Naive thymus-derived CD8-positive, alpha-beta T cell (primary cell): ENCODE data around the gene EFHB. TPM values are rescaled to one million over a fixed set of nuclear protein-coding genes. Genes with fewer than 3 reads are reported as not detected.
"Not testable (repeated sequence)": the region's sequence is repeated elsewhere in the genome, so short reads cannot be mapped to it uniquely, and the experiment has no call there.

Experiments used
- ATAC-seq, 2 donors: fragments of 150-1000 bp; cut with Tn5 transposase in 1 of 2; sonication (Bioruptor Pico), chemical (Tn5 transposase) in 1 of 2; 1 replicate in 1 of 2; 2 replicates in 1 of 2; pipeline ENCODE4 v1.10.0; 2021; ENCODE audit warnings: mild to moderate bottlenecking in 2 of 2, moderate library complexity in 2 of 2
- POLR2A ChIA-PET: fragments of 350-600 bp; sonication (Branson Sonifier 250); formaldehyde crosslinking; loops from one replicate; lab custom pipeline; 2021; ENCODE audit warnings: antibody characterized with exemption; lab: Charles Lee
- DNase-seq, 10 donors: peaks; one replicate each; pipeline versions ENCODE4 v3.0.0 to v3.0.0-alpha.2; 2020 to 2022
- H3K27ac Mint-ChIP-seq, 10 donors: one replicate each; pipeline ENCODE4 v1.8.0; 2020 to 2022; ENCODE audit warnings: mild to moderate bottlenecking in 10 of 10, mixed read lengths in 10 of 10, moderate library complexity in 4 of 10, inconsistent platforms in 1 of 10
- H3K27me3 Mint-ChIP-seq, 5 donors: one replicate each; pipeline ENCODE4 v1.8.0; 2021 to 2022; ENCODE audit warnings: mixed read lengths in 5 of 5
- H3K36me3 Mint-ChIP-seq, 3 donors: one replicate each; pipeline ENCODE4 v1.8.0; 2020 to 2022; ENCODE audit warnings: mixed read lengths in 3 of 3, mild to moderate bottlenecking in 2 of 3, inconsistent platforms in 1 of 3
- H3K4me1 Mint-ChIP-seq, 4 donors: one replicate each; pipeline ENCODE4 v1.8.0; 2021 to 2022; ENCODE audit warnings: mixed read lengths in 4 of 4
- H3K4me3 Mint-ChIP-seq, 10 donors: one replicate each; pipeline ENCODE4 v1.8.0; 2020 to 2022; ENCODE audit warnings: mild to moderate bottlenecking in 10 of 10, mixed read lengths in 10 of 10, moderate library complexity in 6 of 10, inconsistent platforms in 1 of 10
- H3K9me3 Mint-ChIP-seq, 9 donors: one replicate each; pipeline ENCODE4 v1.8.0; 2020 to 2022; ENCODE audit warnings: mixed read lengths in 9 of 9, mild to moderate bottlenecking in 3 of 9, inconsistent platforms in 1 of 9, moderate library complexity in 1 of 9
- polyA plus RNA-seq, 3 donors: library from polyadenylated mRNA; unstranded; fragments of 300-500 nt; fragmentation: Illumina TruSeq; gene quantifications; one replicate each; pipeline ENCODE4 v1.2.3, GENCODE V29; 2021
- total RNA-seq, 8 experiments: library from RNA in 2 of 8; stranded (reverse) in 2 of 8; gene quantifications; one replicate each; pipeline ENCODE4 v1.2.3 and lab custom pipeline; 2021 to 2026

EFHB gene, protein sequence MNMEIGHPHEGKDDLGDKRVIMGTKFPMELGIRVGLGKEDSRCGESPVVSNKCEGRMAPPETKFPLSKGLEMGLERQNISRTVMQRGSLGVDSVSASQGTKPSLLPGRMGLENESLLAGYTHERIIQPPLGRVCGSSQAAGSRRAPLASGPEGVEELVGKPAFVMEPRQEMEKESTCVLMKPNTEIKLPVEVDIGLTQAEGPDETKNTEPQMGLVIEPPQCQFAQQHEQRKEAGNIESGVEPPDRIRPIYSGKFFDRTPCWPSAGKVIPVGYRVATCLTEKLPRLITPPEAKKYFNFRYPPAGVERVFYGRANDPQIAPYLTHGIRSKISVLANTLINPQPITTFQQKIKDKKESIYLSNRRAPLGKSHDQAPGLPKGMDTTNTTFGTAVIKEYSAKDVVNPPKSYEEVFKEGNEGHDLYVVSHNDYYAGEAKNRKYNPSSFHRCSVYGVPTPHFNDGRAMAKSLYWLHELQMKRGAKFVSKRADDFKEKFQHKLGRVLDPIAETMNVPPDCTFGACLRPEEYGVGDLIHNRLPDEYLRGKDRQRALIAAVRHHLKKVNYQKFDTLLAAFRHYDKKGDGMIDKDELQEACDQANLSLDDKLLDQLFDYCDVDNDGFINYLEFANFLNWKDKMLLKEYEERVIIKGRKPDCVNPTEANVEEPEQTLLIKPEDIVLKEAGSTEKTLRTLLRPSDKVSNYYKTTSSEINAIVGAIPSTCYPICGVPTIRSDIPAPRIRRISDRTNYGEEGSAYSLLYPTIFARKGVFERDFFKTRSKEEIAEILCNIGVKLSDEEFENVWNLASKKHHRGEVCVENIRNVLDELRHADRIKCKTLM
- 1 to 10 TPM in 1 of 2 experiments, under 1 TPM in 1; 0.78 to 3.2 TPM for total RNA-seq
- polyA plus RNA-seq = 1 to 10 TPM in 1 of 3 donors, under 1 TPM in 2; 0.14 to 1.5 (median 0.61) TPM
- 0.25 to 1.5 (median 0.41) reads per million in 6 experiments for total RNA-seq (lab: John Stamatoyannopoulos, UW)

DNA sequence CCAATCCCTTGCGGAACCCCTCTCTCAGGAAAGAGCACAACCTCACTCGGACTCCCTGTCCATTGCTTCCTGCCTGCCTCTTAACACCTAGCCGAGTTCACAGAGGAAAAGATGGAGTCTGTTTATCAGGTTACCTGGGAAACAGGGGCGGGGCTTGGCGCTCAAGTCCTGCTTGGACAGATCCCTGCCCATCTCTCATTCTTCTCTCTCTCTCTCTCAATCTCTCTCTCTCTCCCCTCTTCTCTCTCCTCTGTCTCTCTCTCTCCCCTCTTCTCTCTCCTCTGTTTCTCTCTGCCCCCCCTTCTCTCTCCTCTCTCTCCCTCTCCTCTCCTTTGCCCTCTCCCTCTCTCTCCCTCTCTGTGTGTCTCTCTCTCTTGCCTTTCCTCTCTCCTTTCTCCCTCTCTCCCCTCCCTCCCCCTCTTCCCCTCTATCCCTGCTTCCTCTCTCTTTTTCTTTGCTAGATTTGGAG, at the start of gene EFHB:
EFHB (minus strand) TSS at position 120 of the 469 bp plus-strand sequence. CDS start 199 bp downstream, outside the sequence.
- peaks cover 0 to 10% (median 5%) of the 10 kb centered on the region in 4 donors for H3K4me1 Mint-ChIP-seq
- POLR2A ChIA-PET = no interaction called here
- no peak within 1 kb of the TSS for H3K4me3 Mint-ChIP-seq

DNA sequence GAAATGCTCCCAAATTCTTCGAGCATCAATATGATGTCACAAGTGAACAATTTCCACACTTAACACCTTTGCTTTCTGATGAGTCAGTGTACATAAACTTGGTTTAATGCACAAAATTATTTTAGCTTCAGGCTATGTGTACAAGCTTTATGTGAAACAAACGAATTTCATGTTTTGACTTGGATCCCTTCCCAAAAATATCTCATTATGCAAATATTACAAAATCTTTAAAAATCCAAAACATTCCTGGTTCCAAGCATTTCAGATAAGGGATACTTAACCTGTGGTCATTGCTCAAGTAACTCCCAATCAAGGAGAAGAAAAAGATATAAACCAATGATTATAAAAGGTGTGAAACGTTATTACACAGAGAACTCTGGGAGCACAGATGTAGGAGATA, 38.0 kb upstream of the EFHB start:
- POLR2A ChIA-PET = no interaction called here
- no peak for DNase-seq
- peak overlapping the region in 1 of 10 donors; percentile 8 for H3K27ac Mint-ChIP-seq
- H3K4me3 Mint-ChIP-seq = no peak overlapping the region
- peaks cover 6 to 41% (median 35%) of the 10 kb centered on the region in 4 donors for H3K4me1 Mint-ChIP-seq
- ATAC-seq = no peak
- H3K36me3 Mint-ChIP-seq = peaks cover 5 to 79% (median 16%) of the 10 kb centered on the region in 3 donors
- no peaks in the 10 kb centered on the region for H3K9me3 Mint-ChIP-seq
- no peaks in the 10 kb centered on the region for H3K27me3 Mint-ChIP-seq

More for the DNA sequence above, at the start of gene EFHB:
- Mint-ChIP-seq H3K9me3 (no peaks in the 10 kb centered on the region), H3K27me3 (peaks cover 8 to 33% (median 15%) of the 10 kb centered on the region in 5 donors), H3K27ac (peak within 1 kb of the TSS in 1 of 10 donors; percentile 6), H3K36me3 (no peaks in the 10 kb centered on the region)
- no peak for ATAC-seq
- DNase-seq = no peak

DNA sequence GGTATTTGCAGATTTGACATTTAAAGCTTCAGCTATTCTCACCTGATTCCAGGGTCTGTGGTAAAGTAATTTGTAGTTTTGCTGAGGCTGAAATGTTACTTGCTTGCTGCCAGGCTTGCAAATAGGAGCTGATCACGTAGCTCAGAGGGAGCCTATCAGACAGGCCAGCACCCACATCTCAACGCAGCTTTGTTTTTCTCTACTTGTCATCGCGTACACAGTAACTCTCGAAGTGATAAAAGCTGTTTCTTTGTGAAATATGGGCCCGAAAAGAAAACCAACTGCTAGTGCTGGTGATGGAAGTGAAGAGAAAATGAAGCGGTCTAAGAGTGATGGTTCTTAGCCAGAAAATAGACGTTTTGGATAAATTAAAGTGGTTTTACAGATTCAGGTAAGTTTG, 36.3 kb upstream of the EFHB start:
- Mint-ChIP-seq H3K4me3 (peak overlapping the region in 1 of 10 donors; percentile 9), H3K4me1 (peaks cover 9 to 58% (median 49%) of the 10 kb centered on the region in 4 donors), H3K27me3 (no peaks in the 10 kb centered on the region), H3K27ac (peak overlapping the region in 3 of 10 donors; percentile 41 to 69 (median 44)), H3K9me3 (no peaks in the 10 kb centered on the region), H3K36me3 (peaks cover 5 to 74% (median 14%) of the 10 kb centered on the region in 3 donors)
- POLR2A ChIA-PET = no interaction called here
- ATAC-seq (no peak), DNase-seq (no peak)

DNA sequence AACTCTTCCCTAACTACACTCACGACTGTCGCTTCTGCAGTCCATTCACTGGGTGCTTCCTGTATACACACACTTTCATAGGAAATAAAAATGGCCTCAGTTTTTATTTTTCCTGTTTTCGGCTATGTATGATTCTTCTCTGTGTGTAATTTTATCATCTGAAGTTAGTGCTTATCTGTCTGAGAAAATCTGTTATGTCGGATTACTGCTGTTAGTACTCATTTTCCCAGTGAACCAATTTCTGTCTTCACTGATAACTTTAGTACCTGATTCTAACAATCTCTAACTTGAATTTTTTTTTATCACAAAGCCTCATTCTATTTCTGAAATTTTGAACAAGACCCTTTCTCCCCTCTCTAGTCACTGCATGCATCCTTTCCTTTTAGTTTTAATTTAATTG, 33.8 kb upstream of the EFHB start:
- no peak for ATAC-seq
- Mint-ChIP-seq H3K27me3 (no peaks in the 10 kb centered on the region), H3K4me3 (no peak overlapping the region), H3K4me1 (peaks cover 15 to 77% (median 66%) of the 10 kb centered on the region in 4 donors), H3K9me3 (no peaks in the 10 kb centered on the region), H3K36me3 (peaks cover 0 to 62% (median 9%) of the 10 kb centered on the region in 3 donors), H3K27ac (peak overlapping the region in 6 of 10 donors; percentile 1 to 49 (median 8))
- DNase-seq = no peak
- POLR2A ChIA-PET = no interaction called here

DNA sequence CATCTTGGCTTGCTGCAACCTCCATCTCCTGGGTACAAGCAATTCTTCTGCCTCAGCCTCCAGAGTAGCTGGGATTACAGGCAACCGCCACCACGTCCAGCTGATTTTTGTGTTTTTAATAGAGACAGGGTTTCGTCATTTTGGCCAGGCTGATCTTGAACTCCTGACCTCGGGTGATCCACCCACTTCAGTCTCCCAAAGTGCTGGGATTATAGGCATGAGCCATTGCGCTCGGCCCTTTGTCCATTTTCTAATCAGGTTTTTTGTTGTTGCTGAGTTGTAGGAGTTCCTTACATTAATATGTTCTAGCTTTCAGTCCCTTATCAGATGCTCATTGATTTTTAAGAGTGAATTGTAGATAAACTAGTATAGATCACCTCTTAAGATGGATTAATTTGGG, 33.2 kb upstream of the EFHB start:
- ATAC-seq = no peak
- no peak for DNase-seq
- peak overlapping the region in 5 of 10 donors; percentile 3 to 52 (median 9) for H3K27ac Mint-ChIP-seq
- H3K4me3 Mint-ChIP-seq = peak overlapping the region in 1 of 10 donors; percentile 9
- H3K27me3 Mint-ChIP-seq = no peaks in the 10 kb centered on the region
- POLR2A ChIA-PET = interaction anchor here (0.7 kb wide), 1 partner anchor 84 kb away, joined by 3 read pairs; no protein-coding TSS in a partner anchor
- H3K4me1 Mint-ChIP-seq = peaks cover 13 to 78% (median 66%) of the 10 kb centered on the region in 4 donors
- H3K36me3 Mint-ChIP-seq = peaks cover 0 to 61% (median 9%) of the 10 kb centered on the region in 3 donors
- H3K9me3 Mint-ChIP-seq = no peaks in the 10 kb centered on the region

DNA sequence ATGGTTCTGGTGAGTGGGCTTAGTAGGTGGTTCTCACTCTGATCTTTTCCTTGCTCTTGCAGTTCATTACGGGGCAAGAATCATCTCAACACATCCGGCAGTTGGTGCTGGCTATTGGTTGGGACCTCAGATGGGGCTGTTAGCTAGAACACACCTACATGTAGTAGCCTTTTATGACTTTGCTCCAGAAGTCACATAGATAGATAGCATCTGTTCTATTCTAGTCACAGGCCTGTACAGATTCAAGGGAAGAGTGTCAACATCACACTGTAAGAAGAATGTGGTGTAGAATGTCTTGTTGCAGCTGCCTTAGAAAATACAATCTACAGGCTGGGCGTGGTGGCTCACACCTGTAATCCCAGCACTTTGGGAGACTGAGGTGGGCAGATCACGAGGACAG, 27.9 kb upstream of the EFHB start:
- Mint-ChIP-seq H3K27me3 (no peaks in the 10 kb centered on the region), H3K36me3 (peaks cover 0 to 64% (median 10%) of the 10 kb centered on the region in 3 donors), H3K27ac (peak overlapping the region in 4 of 10 donors; percentile 27 to 64 (median 28)), H3K4me1 (peaks cover 29 to 91% (median 83%) of the 10 kb centered on the region in 4 donors), H3K9me3 (no peaks in the 10 kb centered on the region), H3K4me3 (peak overlapping the region in 2 of 10 donors; percentile 1 to 22)
- POLR2A ChIA-PET = no interaction called here
- ATAC-seq = no peak
- no peak for DNase-seq

DNA sequence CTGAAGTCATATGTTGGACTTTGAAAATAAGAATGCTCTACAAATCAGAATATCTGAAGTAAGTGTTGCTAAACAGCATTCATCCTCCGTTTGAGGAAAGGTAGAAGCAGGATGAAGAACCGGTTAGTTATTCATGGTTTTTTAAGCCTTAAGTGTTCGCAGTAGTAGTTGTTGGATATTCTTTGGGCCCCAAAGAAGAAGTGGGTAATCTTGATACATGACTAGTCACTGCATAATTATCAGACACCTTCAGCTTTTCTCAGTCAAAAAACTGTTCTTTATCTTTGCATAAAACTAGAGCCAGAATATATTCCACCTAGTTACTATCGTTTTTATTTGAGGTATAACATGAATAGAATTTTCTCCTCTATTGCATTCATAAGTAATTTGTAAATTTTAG, 26.7 kb upstream of the EFHB start:
- Mint-ChIP-seq H3K27ac (peak overlapping the region in 3 of 10 donors; percentile 12 to 78 (median 61)), H3K4me1 (peaks cover 31 to 87% (median 77%) of the 10 kb centered on the region in 4 donors), H3K27me3 (no peaks in the 10 kb centered on the region), H3K4me3 (no peak overlapping the region), H3K9me3 (no peaks in the 10 kb centered on the region), H3K36me3 (peaks cover 0 to 62% (median 5%) of the 10 kb centered on the region in 3 donors)
- DNase-seq = no peak
- no peak for ATAC-seq
- POLR2A ChIA-PET = no interaction called here

DNA sequence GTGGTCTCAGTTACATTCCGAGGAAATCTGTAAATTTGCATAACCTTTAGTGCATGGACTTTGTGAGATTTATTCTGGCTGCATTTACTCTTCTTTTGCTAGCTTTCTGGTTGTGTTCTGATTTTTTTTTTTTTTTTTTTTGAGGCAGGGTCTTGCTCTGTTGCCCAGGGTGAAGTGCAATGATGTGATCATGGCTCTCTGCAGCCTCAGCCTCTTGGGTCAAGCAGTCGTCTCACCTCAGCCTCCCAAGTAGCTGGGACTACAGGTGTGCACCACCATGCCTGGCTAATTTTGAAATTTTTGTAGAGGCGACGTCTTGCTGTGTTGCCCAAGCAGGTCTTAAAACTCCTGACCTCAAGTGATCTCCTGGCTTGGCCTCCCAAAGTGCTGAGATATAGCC, 25.5 kb upstream of the EFHB start:
- Mint-ChIP-seq H3K27ac (peak overlapping the region in 5 of 10 donors; percentile 12 to 62 (median 34)), H3K27me3 (no peaks in the 10 kb centered on the region), H3K9me3 (no peaks in the 10 kb centered on the region), H3K4me3 (no peak overlapping the region), H3K4me1 (peaks cover 30 to 87% (median 82%) of the 10 kb centered on the region in 4 donors), H3K36me3 (peaks cover 0 to 70% (median 11%) of the 10 kb centered on the region in 3 donors)
- DNase-seq = no peak
- no peak for ATAC-seq
- POLR2A ChIA-PET = interaction anchor here (0.6 kb wide), 1 partner anchor 12 kb away, joined by 4 read pairs; no protein-coding TSS in a partner anchor

DNA sequence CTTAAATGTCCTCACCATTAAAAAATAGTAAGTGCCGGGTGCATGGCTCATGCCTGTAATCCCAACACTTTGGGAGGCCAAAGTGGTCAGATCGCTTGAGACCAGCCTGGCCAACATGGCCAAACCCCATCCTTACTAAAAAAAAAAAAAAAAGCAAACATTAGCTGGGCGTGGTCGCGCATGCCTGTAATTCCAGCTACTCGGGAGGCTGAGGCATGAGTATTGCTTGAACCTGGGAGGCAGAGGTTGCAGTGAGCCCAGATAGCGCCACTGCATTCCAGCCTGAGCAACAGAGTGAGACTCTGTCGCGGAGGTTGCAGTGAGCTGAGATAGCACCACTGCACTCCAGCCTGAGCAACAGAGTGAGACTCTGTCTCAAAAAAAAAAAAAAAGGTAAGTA, 23.3 kb upstream of the EFHB start:
- not testable (repeated sequence) for H3K27me3 Mint-ChIP-seq, H3K4me3 Mint-ChIP-seq, ATAC-seq, DNase-seq, H3K9me3 Mint-ChIP-seq
- H3K4me1 Mint-ChIP-seq = peaks cover 26 to 84% (median 75%) of the 10 kb centered on the region in 4 donors
- H3K36me3 Mint-ChIP-seq = peaks cover 0 to 75% (median 15%) of the 10 kb centered on the region in 3 donors
- POLR2A ChIA-PET = interaction anchor here (1.2 kb wide), 1 partner anchor 10 kb away, joined by 4 read pairs; the partner anchor contains the start of gene RAB5A
- peak overlapping the region in 4 of 10 donors; percentile 19 to 72 (median 30) for H3K27ac Mint-ChIP-seq

DNA sequence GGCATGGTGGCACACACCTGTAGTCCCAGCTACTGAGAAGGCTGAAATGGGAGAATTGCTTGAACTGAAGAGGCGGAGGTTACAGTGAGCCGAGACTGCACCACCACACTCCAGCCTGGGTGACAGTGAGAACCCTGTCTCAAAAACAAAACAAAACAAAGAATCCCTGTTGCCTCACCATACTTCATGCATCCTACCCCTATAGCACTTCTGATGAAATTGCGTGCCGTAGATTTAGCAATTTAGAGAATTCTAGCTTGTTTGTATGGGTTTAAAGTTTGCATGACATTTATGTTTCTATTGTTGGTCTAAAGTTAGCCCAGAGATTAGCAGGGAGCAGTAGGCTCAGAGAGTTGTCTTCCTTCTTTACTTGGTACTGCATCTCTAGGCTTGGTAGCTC, 20.7 kb upstream of the EFHB start:
- Mint-ChIP-seq H3K27me3 (no peaks in the 10 kb centered on the region), H3K9me3 (no peaks in the 10 kb centered on the region), H3K27ac (peak overlapping the region in 2 of 10 donors; percentile 7 to 8), H3K36me3 (peaks cover 0 to 72% (median 18%) of the 10 kb centered on the region in 3 donors), H3K4me1 (peaks cover 23 to 81% (median 66%) of the 10 kb centered on the region in 4 donors), H3K4me3 (peak overlapping the region in 1 of 10 donors; percentile 29)
- DNase-seq = no peak
- no peak for ATAC-seq
- POLR2A ChIA-PET = no interaction called here

DNA sequence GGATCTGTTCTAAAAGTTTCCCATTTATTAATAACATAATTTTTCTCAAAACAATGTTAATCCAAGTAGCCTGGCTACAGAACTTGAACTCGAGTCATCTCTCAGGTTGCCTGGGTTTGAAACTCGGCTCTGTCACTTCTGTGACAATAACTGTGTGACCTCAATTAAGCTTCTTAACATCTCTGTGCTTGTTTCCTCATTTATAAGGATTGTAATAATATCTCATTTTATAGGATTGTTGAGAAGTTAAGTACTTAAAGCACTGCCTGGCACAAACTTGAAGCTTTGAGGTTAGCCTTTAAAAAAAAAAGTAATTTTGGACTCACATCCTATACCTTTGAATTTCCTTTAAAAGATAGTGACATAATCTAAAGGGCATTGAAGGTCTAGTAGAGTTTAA, 16.3 kb upstream of the EFHB start:
- Mint-ChIP-seq H3K9me3 (no peaks in the 10 kb centered on the region), H3K36me3 (peaks cover 0 to 43% (median 14%) of the 10 kb centered on the region in 3 donors), H3K4me1 (peaks cover 18 to 83% (median 67%) of the 10 kb centered on the region in 4 donors), H3K27ac (no peak overlapping the region), H3K4me3 (peak overlapping the region in 1 of 10 donors; percentile 22), H3K27me3 (no peaks in the 10 kb centered on the region)
- POLR2A ChIA-PET = no interaction called here
- ATAC-seq = no peak
- DNase-seq = no peak

DNA sequence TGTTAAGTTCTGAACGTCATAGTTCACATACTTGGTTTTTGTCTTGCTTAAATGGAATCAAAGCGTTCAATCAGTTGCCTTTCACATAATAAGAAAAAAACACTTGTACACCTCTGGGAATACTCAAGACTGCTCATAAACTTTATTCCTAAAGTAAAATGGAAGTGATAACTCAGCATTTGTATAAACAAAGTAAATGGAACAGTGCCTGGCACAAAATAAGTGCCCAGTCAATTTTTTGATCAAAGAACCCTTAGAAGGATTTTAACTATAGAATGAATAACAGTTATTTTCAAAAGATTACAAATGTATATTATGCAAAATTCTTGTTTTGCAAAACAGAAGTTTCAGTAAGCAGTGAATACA, 14.2 kb upstream of the EFHB start:
- DNase-seq = no peak
- peak overlapping the region; percentile 98 to 100 (median 99) for H3K27ac Mint-ChIP-seq
- peaks cover 0 to 23% (median 5%) of the 10 kb centered on the region in 3 donors for H3K36me3 Mint-ChIP-seq
- no peak for ATAC-seq
- POLR2A ChIA-PET = interaction anchor here (1.0 to 4.3 kb wide), 6 partner anchors 9 to 238 kb away, joined by 4 to 28 read pairs (median 5); partner anchors contain the start of genes KAT2B and SGO1
- H3K4me1 Mint-ChIP-seq = peaks cover 18 to 66% (median 53%) of the 10 kb centered on the region in 4 donors
- peak overlapping the region; percentile 95 to 100 (median 99) for H3K4me3 Mint-ChIP-seq
- H3K9me3 Mint-ChIP-seq = no peaks in the 10 kb centered on the region
- no peaks in the 10 kb centered on the region for H3K27me3 Mint-ChIP-seq
